DOHH2 (cell line): Measurements from ENCODE around the gene NCOA4.
"Not testable (repeated sequence)": the region's sequence is repeated elsewhere in the genome, so short reads cannot be mapped to it uniquely, and the experiment has no call there.

ENCODE experiments used
- EZH2phosphoT487 ChIP-seq: fragments of 200-600 bp; sonication (generic); IDR thresholded peaks from 2 replicates; pipeline ENCODE4 v1.6.1; 2017; ENCODE audit warnings: borderline replicate concordance, mild to moderate bottlenecking, antibody characterized with exemption, low read length, moderate library complexity, mixed read lengths
- TF ChIP-seq, protein P1 (sequence below): fragments of 200-600 bp; sonication (generic); IDR thresholded peaks from one replicate; pipeline ENCODE4 v1.5.1; 2014; ENCODE audit warnings: antibody characterized with exemption, mild to moderate bottlenecking, low read depth, low read length; ENCODE audit not compliant: poor library complexity, severe bottlenecking

DNA sequence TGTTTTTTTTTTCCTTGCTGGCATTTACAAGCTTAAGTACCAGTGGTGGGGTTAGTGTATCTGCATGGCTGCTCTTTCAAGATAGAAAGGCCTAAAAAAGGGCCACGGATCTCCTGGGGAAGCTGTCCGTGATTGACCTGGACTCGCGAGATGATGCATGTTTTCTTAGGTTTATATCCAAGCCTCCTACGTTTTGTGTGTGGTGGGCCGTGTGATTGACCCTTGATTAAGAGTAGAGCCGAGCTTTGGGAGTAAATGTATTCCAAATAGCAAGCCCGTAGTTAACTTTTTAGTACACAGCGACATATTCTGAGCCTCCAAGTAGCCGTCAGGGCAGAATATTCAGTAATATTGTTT, 57.6 kb downstream of the NCOA4 start:
- TF ChIP-seq EZH2phosphoT487 = not testable (repeated sequence)
- TF ChIP-seq, protein P1, sequence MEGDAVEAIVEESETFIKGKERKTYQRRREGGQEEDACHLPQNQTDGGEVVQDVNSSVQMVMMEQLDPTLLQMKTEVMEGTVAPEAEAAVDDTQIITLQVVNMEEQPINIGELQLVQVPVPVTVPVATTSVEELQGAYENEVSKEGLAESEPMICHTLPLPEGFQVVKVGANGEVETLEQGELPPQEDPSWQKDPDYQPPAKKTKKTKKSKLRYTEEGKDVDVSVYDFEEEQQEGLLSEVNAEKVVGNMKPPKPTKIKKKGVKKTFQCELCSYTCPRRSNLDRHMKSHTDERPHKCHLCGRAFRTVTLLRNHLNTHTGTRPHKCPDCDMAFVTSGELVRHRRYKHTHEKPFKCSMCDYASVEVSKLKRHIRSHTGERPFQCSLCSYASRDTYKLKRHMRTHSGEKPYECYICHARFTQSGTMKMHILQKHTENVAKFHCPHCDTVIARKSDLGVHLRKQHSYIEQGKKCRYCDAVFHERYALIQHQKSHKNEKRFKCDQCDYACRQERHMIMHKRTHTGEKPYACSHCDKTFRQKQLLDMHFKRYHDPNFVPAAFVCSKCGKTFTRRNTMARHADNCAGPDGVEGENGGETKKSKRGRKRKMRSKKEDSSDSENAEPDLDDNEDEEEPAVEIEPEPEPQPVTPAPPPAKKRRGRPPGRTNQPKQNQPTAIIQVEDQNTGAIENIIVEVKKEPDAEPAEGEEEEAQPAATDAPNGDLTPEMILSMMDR = not testable (repeated sequence)
